Measurements from ENCODE around the gene ODAD2. TPM values are rescaled to one million over a fixed set of nuclear protein-coding genes. Genes with fewer than 3 reads are reported as not detected.
"Not testable (repeated sequence)": the region's sequence is repeated elsewhere in the genome, so short reads cannot be mapped to it uniquely, and the experiment has no call there.

Gene ODAD2
- total RNA-seq, 2 experiments from 2014 or later, result not detected

DNA sequence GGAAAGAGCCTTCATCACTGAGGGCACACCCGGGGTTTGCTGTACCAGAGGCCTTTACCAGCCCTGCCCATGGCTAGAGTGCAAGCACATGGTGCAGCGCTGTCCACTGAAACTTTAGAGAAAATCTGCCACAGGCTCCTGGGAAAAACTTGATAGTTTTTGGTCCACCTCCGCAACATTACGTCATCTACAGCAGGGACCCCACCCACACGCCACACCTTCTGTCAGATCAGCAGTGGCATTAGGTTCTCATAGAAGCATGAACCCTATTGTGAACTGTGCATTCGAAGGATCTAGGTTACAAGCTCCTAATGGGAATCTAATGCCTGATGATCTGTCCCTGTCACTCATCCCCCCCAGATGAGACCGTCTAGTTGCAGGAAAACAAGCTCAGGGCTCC lies 2.5 kb upstream of the ODAD2 start:
- Mint-ChIP-seq H3K27me3 (ENCODE audit: low read depth) (peaks cover 38% of the 10 kb centered on the region), H3K4me3 (no peak overlapping the region), H3K9me3 (ENCODE audit: insufficient read depth) (no peaks in the 10 kb centered on the region), H3K4me1 (ENCODE audit: low read depth) (peaks cover 15% of the 10 kb centered on the region), H3K36me3 (ENCODE audit: low read depth) (no peaks in the 10 kb centered on the region), H3K27ac (no peak overlapping the region)
- DNase-seq (no peak), ATAC-seq (no peak)
- POLR2A ChIA-PET, result no interaction called here
- CTCF ChIA-PET, result no interaction called here

DNA sequence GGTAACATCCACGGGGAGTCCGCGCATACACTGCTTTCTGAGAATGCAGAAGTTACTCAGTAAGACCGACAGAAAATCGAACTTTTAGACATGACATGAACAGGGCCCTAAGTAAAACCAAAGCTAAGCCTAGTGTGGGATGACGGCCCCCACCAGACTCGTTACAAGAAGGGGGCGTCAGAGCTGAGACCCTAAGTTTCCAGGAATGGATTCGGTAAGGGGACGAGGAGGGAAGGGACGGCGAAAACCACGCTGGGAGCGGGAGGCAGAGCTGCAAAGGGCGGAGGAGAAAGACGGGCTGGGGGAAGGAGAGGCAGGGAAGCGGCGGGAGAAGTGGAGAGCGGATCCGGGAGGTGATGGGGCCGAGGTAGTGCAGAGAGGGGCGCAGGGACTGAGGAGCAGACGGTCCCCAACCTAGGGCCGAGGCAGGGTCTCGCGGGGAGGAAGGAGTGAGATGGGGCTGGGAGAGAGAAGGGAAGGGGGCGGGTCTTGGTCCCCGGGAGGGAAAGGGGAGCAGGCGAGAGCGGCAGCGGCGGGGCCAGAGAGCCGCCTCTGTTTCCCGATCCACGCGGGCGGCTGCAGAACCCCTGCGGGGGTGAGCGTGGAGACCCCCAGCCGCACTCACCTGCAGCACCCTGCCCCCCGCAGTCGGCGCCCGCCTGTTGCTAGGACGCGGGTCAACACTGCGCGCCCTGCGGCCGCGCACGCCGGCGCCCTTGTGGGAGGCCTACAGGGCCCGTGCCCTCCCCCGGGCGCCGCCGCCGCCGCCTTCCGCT lies 513 bp downstream of the ODAD2 start:
- no peak overlapping the region for H3K27ac Mint-ChIP-seq
- H3K27me3 Mint-ChIP-seq (ENCODE audit: low read depth), result peaks cover 41% of the 10 kb centered on the region

GRCh38 chr10:27997865-27998177 lies 1.1 kb downstream of the ODAD2 start:
- CTCF ChIA-PET, result interaction anchor here (0.9 kb wide), 1 partner anchor 244 kb away, joined by 3 read pairs; no protein-coding TSS in a partner anchor
- POLR2A ChIA-PET, result no interaction called here
- H3K27me3 Mint-ChIP-seq (ENCODE audit: low read depth), result peaks cover 41% of the 10 kb centered on the region

More for the DNA sequence above, 513 bp downstream of the ODAD2 start:
- Mint-ChIP-seq H3K9me3 (ENCODE audit: insufficient read depth) (no peaks in the 10 kb centered on the region), H3K4me1 (ENCODE audit: low read depth) (peaks cover 15% of the 10 kb centered on the region), H3K4me3 (peak overlapping the region; percentile 74), H3K36me3 (ENCODE audit: low read depth) (no peaks in the 10 kb centered on the region)
- POLR2A ChIA-PET, result no interaction called here
- CTCF ChIA-PET, result interaction anchor here (0.9 kb wide), 1 partner anchor 244 kb away, joined by 3 read pairs; no protein-coding TSS in a partner anchor
- ATAC-seq, result peak; percentile 91
- DNase-seq, result peak; percentile 42

DNA sequence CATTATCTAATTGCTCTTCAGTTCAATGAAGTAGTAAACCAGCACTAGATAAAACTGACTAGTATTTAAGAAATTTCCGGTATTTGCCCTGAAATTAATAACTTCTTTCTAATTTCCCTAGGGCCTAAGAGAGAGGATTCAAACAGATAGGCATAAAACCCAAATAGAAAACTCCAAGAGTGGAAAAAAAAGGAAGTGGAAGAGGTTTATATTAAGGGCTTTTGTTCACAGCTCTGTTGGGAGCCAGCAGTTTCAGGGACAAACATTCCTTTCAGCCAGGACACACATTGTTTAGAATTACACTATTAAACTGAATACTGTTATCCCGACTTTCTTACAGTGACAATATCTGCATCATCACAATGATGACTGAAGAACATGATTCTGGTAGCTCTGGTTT lies 3.6 kb downstream of the ODAD2 start:
- Mint-ChIP-seq H3K27me3 (ENCODE audit: low read depth) (peaks cover 41% of the 10 kb centered on the region), H3K9me3 (ENCODE audit: insufficient read depth) (no peaks in the 10 kb centered on the region), H3K4me1 (ENCODE audit: low read depth) (peaks cover 15% of the 10 kb centered on the region), H3K27ac (no peak overlapping the region), H3K36me3 (ENCODE audit: low read depth) (no peaks in the 10 kb centered on the region), H3K4me3 (no peak overlapping the region)
- no peak for DNase-seq
- ChIA-PET POLR2A (no interaction called here), CTCF (no interaction called here)
- ATAC-seq, result no peak

More at GRCh38 chr10:27997865-27998177, 1.1 kb downstream of the ODAD2 start:
- peaks cover 15% of the 10 kb centered on the region for H3K4me1 Mint-ChIP-seq (ENCODE audit: low read depth)
- H3K27ac Mint-ChIP-seq, result no peak overlapping the region
- H3K4me3 Mint-ChIP-seq, result peak overlapping the region; percentile 71
- DNase-seq, result no peak
- no peaks in the 10 kb centered on the region for H3K9me3 Mint-ChIP-seq (ENCODE audit: insufficient read depth)
- ATAC-seq, result no peak
- H3K36me3 Mint-ChIP-seq (ENCODE audit: low read depth), result no peaks in the 10 kb centered on the region

GRCh38 chr10:27989357-27989756 lies 9.5 kb downstream of the ODAD2 start:
- H3K9me3 Mint-ChIP-seq (ENCODE audit: insufficient read depth); ATAC-seq; H3K4me3 Mint-ChIP-seq; CTCF ChIA-PET; H3K36me3 Mint-ChIP-seq (ENCODE audit: low read depth); H3K4me1 Mint-ChIP-seq (ENCODE audit: low read depth); H3K27ac Mint-ChIP-seq; DNase-seq: not testable (repeated sequence)
- H3K27me3 Mint-ChIP-seq (ENCODE audit: low read depth), result peaks cover 10% of the 10 kb centered on the region
- POLR2A ChIA-PET, result interaction anchor here (0.8 kb wide), 1 partner anchor 57 kb away, joined by 3 read pairs; no protein-coding TSS in a partner anchor

GRCh38 chr10:27986821-27987220 lies 12.1 kb downstream of the ODAD2 start:
- ATAC-seq, result no peak
- CTCF ChIA-PET, result no interaction called here
- Mint-ChIP-seq H3K27me3 (ENCODE audit: low read depth) (peaks cover 8% of the 10 kb centered on the region), H3K27ac (no peak overlapping the region), H3K9me3 (ENCODE audit: insufficient read depth) (no peaks in the 10 kb centered on the region), H3K4me3 (no peak overlapping the region), H3K4me1 (ENCODE audit: low read depth) (no peaks in the 10 kb centered on the region), H3K36me3 (ENCODE audit: low read depth) (no peaks in the 10 kb centered on the region)
- POLR2A ChIA-PET, result no interaction called here
- no peak for DNase-seq

GRCh38 chr10:27982875-27983543 lies 15.9 kb downstream of the ODAD2 start:
- no peak for ATAC-seq
- Mint-ChIP-seq H3K36me3 (ENCODE audit: low read depth) (no peaks in the 10 kb centered on the region), H3K4me3 (no peak overlapping the region), H3K4me1 (ENCODE audit: low read depth) (no peaks in the 10 kb centered on the region), H3K27ac (no peak overlapping the region), H3K9me3 (ENCODE audit: insufficient read depth) (no peaks in the 10 kb centered on the region), H3K27me3 (ENCODE audit: low read depth) (peaks cover 9% of the 10 kb centered on the region)
- CTCF ChIA-PET, result interaction anchor here (0.9 kb wide), 1 partner anchor 320 kb away, joined by 3 read pairs; no protein-coding TSS in a partner anchor
- POLR2A ChIA-PET, result no interaction called here
- no peak for DNase-seq

GRCh38 chr10:27981744-27982143 lies 17.1 kb downstream of the ODAD2 start:
- H3K9me3 Mint-ChIP-seq (ENCODE audit: insufficient read depth), result no peaks in the 10 kb centered on the region
- H3K27me3 Mint-ChIP-seq (ENCODE audit: low read depth), result peaks cover 6% of the 10 kb centered on the region
- POLR2A ChIA-PET, result no interaction called here
- DNase-seq (no peak), ATAC-seq (no peak)
- no peak overlapping the region for H3K27ac Mint-ChIP-seq
- H3K36me3 Mint-ChIP-seq (ENCODE audit: low read depth), result no peaks in the 10 kb centered on the region
- H3K4me3 Mint-ChIP-seq, result no peak overlapping the region
- CTCF ChIA-PET, result interaction anchor here (0.7 to 0.9 kb wide), 2 partner anchors 17 to 322 kb away, joined by 3 read pairs; no protein-coding TSS in a partner anchor
- no peaks in the 10 kb centered on the region for H3K4me1 Mint-ChIP-seq (ENCODE audit: low read depth)

- H3K9me3 Mint-ChIP-seq (ENCODE audit: insufficient read depth); H3K27me3 Mint-ChIP-seq (ENCODE audit: low read depth); DNase-seq; H3K4me3 Mint-ChIP-seq; H3K27ac Mint-ChIP-seq; POLR2A ChIA-PET; ATAC-seq; H3K4me1 Mint-ChIP-seq (ENCODE audit: low read depth); H3K36me3 Mint-ChIP-seq (ENCODE audit: low read depth); CTCF ChIA-PET: not testable (repeated sequence)
Observed at GRCh38 chr10:27970795-27971194, 28.1 kb downstream of the ODAD2 start.

DNA sequence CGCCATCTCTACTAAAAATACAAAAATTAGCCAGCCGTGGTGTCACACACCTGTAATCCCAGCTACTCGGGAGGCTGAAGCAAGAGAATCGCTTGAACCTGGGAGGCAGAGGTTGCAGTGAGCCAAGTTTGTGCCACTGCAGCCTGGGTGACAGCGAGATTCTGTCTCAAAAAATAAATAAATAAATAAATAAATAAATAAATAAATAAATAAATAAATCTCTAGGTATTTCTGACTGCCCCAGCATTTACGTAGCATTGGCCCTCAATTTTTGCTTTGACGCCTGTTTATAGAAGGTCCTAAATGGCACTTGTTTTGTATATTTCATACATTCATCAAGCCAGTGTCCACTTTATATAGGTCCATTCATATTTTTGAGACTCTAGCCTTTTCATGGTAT lies 28.9 kb downstream of the ODAD2 start:
- H3K27ac Mint-ChIP-seq; H3K4me1 Mint-ChIP-seq (ENCODE audit: low read depth); CTCF ChIA-PET; DNase-seq; POLR2A ChIA-PET; H3K27me3 Mint-ChIP-seq (ENCODE audit: low read depth); H3K36me3 Mint-ChIP-seq (ENCODE audit: low read depth); ATAC-seq; H3K9me3 Mint-ChIP-seq (ENCODE audit: insufficient read depth); H3K4me3 Mint-ChIP-seq: not testable (repeated sequence)

GRCh38 chr10:27959093-27959715 lies 39.7 kb downstream of the ODAD2 start:
- ChIA-PET CTCF (interaction anchor here (1.6 kb wide), 1 partner anchor 434 kb away, joined by 3 read pairs; no protein-coding TSS in a partner anchor), POLR2A (no interaction called here)
- no peaks in the 10 kb centered on the region for H3K27me3 Mint-ChIP-seq (ENCODE audit: low read depth)
- no peaks in the 10 kb centered on the region for H3K36me3 Mint-ChIP-seq (ENCODE audit: low read depth)
- no peaks in the 10 kb centered on the region for H3K9me3 Mint-ChIP-seq (ENCODE audit: insufficient read depth)
- peaks cover 6% of the 10 kb centered on the region for H3K4me1 Mint-ChIP-seq (ENCODE audit: low read depth)
- peak overlapping the region; percentile 57 for H3K27ac Mint-ChIP-seq
- no peak for DNase-seq
- no peak for ATAC-seq
- H3K4me3 Mint-ChIP-seq, result peak overlapping the region; percentile 49

DNA sequence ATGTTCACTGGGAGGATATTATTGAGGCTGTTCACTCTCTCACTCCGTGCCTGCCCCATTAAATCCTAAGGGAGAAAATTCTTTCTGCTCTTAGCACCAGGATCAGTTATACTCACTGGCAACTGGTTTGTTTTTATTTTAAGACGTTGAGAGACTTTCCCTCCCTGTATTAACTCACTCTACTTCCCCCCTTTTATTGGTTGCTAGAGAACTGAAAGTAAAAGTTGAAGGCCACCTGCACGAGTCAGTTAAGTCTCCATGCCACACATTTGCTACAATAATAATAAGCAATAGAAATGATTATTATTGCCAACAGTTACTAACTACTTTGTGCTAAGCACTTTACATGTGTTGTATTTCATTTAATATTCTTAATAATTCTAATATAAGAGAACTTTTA lies 40.5 kb downstream of the ODAD2 start:
- H3K27ac Mint-ChIP-seq; POLR2A ChIA-PET; DNase-seq; H3K4me1 Mint-ChIP-seq (ENCODE audit: low read depth); H3K27me3 Mint-ChIP-seq (ENCODE audit: low read depth); H3K36me3 Mint-ChIP-seq (ENCODE audit: low read depth); H3K9me3 Mint-ChIP-seq (ENCODE audit: insufficient read depth): not testable (repeated sequence)
- CTCF ChIA-PET, result interaction anchor here (1.6 kb wide), 1 partner anchor 435 kb away, joined by 3 read pairs; no protein-coding TSS in a partner anchor
- peak; percentile 69 for ATAC-seq
- peak overlapping the region; percentile 49 for H3K4me3 Mint-ChIP-seq
